GM19467 (cell line): ENCODE results near the gene ALOXE3.

ENCODE experiments used
- ATAC-seq: cut with Tn5 transposase; IDR thresholded peaks from one replicate; pipeline ENCODE4 v1.9.1; 2021; ENCODE audit warnings: mild to moderate bottlenecking, moderate library complexity; ENCODE audit not compliant: unreplicated experiment

ALOXE3 gene

GRCh38 chr17:8055851-8056231 lies 62.5 kb downstream of the ALOXE3 start:
- ATAC-seq: no peak

GRCh38 chr17:8053600-8053999 lies 64.7 kb downstream of the ALOXE3 start:
- ATAC-seq: no peak

GRCh38 chr17:8052256-8053252 lies 65.8 kb downstream of the ALOXE3 start:
- no peak for ATAC-seq

- no peak for ATAC-seq
These were observed 66.5 kb downstream of the ALOXE3 start for GRCh38 chr17:8051831-8052230.

GRCh38 chr17:8048736-8049135 lies 69.6 kb downstream of the ALOXE3 start:
- ATAC-seq: no peak

- ATAC-seq: no peak
These were observed 70.1 kb downstream of the ALOXE3 start for GRCh38 chr17:8048236-8048635.

GRCh38 chr17:8047769-8048110 lies 70.6 kb downstream of the ALOXE3 start:
- no peak for ATAC-seq

- ATAC-seq: no peak
These were observed 71.2 kb downstream of the ALOXE3 start for GRCh38 chr17:8046929-8047768.

GRCh38 chr17:8046306-8046928 lies 71.9 kb downstream of the ALOXE3 start:
- ATAC-seq: no peak
